Natural killer cell (primary cell): ENCODE results near the gene CFAP57. TPM values are rescaled to one million over a fixed set of nuclear protein-coding genes. Genes with fewer than 3 reads are reported as not detected.

ENCODE experiments used
- ATAC-seq, 3 donors: fragments of 150-1000 bp in 2 of 3; fragments of 200-7000 bp in 1 of 3; cut with Tn5 transposase; 1 replicate in 1 of 3; 2 replicates in 2 of 3; pipeline ENCODE4 v1.10.0; 2021; ENCODE audit warnings: mild to moderate bottlenecking in 2 of 3, moderate library complexity in 2 of 3
- DNase-seq, 2 donors: peaks; one replicate each; pipeline versions ENCODE4 v3.0.0 to v3.0.0-alpha.2; 2013 to 2021; ENCODE audit warnings: mixed read lengths in 1 of 2
- H3K27ac ChIP-seq: one replicate; pipeline ENCODE4 v1.5.1; 2013; ENCODE audit warnings: mild to moderate bottlenecking, low read length
- H3K27me3 ChIP-seq: one replicate; pipeline ENCODE4 v1.6.1; 2013; ENCODE audit warnings: low read length; ENCODE audit not compliant: control insufficient read depth, insufficient read depth
- H3K36me3 ChIP-seq: one replicate; pipeline ENCODE4 v1.6.1; 2013; ENCODE audit warnings: low read length; ENCODE audit not compliant: control insufficient read depth, insufficient read depth
- H3K4me1 ChIP-seq: one replicate; pipeline ENCODE4 v1.6.1; 2013; ENCODE audit warnings: low read length; ENCODE audit not compliant: control insufficient read depth, insufficient read depth
- H3K4me3 ChIP-seq: one replicate; pipeline ENCODE4 v1.5.1; 2013; ENCODE audit warnings: low read length
- H3K9me3 ChIP-seq: one replicate; pipeline ENCODE4 v1.6.1; 2013; ENCODE audit warnings: low read length; ENCODE audit not compliant: control insufficient read depth, insufficient read depth
- H3K27ac Mint-ChIP-seq, 2 donors: one replicate each; pipeline ENCODE4 v1.8.0; 2022; ENCODE audit warnings: mild to moderate bottlenecking in 2 of 2, mixed read lengths in 2 of 2, moderate library complexity in 1 of 2
- H3K27me3 Mint-ChIP-seq, 2 donors: one replicate each; pipeline ENCODE4 v1.8.0; 2022; ENCODE audit warnings: low read depth in 2 of 2, mixed read lengths in 2 of 2
- H3K36me3 Mint-ChIP-seq: one replicate; pipeline ENCODE4 v1.8.0; 2022; ENCODE audit warnings: mixed read lengths
- H3K4me1 Mint-ChIP-seq, 2 donors: one replicate each; pipeline ENCODE4 v1.8.0; 2022; ENCODE audit warnings: mixed read lengths in 2 of 2
- H3K4me3 Mint-ChIP-seq: one replicate; pipeline ENCODE4 v1.8.0; 2022; ENCODE audit warnings: mild to moderate bottlenecking, moderate library complexity, mixed read lengths
- H3K9me3 Mint-ChIP-seq, 2 donors: one replicate each; pipeline ENCODE4 v1.8.0; 2022; ENCODE audit warnings: mixed read lengths in 2 of 2
- CTCF ChIP-seq: fragments of 200-600 bp; IDR thresholded peaks from one replicate; pipeline ENCODE4 v1.8.0; 2022; ENCODE audit warnings: antibody characterized with exemption
- WGBS: methylation state at CpG from one replicate; pipeline ENCODE4 v1.1.7; 2013; ENCODE audit warnings: missing lambda C conversion rate; ENCODE audit not compliant: insufficient coverage; 5-methylcytosine and 5-hydroxymethylcytosine counted together
- intact Hi-C: fragments of 100-400 bp; cut with micrococcal nuclease; formaldehyde crosslinking; loops from one replicate; pipeline ENCODE4 v1.14.2; 2022
- total RNA-seq, 4 donors: library from RNA; stranded (reverse); fragments of 120-200 nt in 1 of 4; gene quantifications; one replicate each; pipeline versions ENCODE4 v1.2.3 to v1.2.4, GENCODE V29; 2013 to 2022

The CFAP57 gene
- total RNA-seq, 3 donors from 2014 or later (not counting 1 experiment from before 2014, with no cell fraction given), result 0.19 TPM; not detected in 2

- ATAC-seq (no peak), DNase-seq (no peak)
- H3K36me3 ChIP-seq, result no peaks in the 10 kb centered on the region
- Mint-ChIP-seq H3K36me3 (no peaks in the 10 kb centered on the region), H3K9me3 (no peaks in the 10 kb centered on the region), H3K27ac (no peak overlapping the region), H3K27me3 (no peaks in the 10 kb centered on the region), H3K4me1 (peaks cover 6 to 17% of the 10 kb centered on the region in 2 donors), H3K4me3 (no peak overlapping the region)
- WGBS, result 80% methylated on average over 6 of the region's 7 CpGs
- intact Hi-C loops, result no loop called here
- no peak for TF ChIP-seq CTCF
- peaks cover 9% of the 10 kb centered on the region for H3K4me1 ChIP-seq
- H3K4me3 ChIP-seq, result no peak overlapping the region
- no peaks in the 10 kb centered on the region for H3K9me3 ChIP-seq
- H3K27me3 ChIP-seq, result no peaks in the 10 kb centered on the region
- no peak overlapping the region for H3K27ac ChIP-seq
Observed at GRCh38 chr1:43302721-43303470, 130.8 kb downstream of the CFAP57 start.

DNA sequence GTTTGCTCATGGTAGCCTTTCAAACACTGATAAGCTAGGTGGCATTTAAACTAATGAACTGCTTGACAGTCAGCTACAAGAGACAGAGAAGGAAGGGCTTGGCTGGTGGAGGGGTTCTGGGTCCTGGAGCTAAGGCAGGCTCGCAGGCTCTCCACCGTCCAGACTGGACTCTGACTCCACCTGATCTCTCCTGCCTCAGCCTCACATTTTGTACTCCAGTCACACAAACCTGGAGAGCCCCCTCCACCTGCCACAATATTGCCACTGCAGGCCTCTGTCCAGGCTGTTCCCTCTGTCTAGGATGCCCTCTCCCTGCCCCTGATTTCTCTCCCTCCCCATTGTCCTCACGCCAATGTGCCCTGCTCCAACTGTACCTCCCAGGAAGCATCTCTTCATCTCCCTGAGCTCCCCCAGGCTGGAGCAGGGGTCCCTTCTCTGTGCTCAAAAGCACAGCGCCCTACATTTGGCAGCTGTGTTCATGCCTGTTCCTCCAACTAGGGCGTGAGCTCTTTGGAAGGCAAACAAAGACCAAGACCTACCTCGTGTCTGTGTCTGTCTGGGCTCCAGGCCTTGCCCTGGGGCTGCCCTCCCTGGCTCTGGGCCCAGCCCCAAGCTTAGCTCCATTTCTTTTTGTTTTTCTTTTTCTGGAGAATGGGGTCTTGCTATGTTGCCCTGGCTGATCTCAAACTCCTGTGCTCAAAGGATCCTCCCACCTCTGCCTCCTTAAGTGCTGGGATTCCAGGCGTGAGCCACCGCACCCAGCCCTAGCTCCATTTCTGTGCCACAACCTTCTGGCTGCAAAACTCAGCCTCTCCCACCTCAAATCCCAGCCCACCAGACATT, 131.6 kb downstream of the CFAP57 start:
- H3K9me3 ChIP-seq, result no peaks in the 10 kb centered on the region

More for the DNA sequence above, 131.6 kb downstream of the CFAP57 start:
- intact Hi-C loops, result no loop called here
- WGBS, result 79% methylated on average over 8 of the region's 8 CpGs
- Histone ChIP-seq H3K27ac (no peak overlapping the region), H3K27me3 (no peaks in the 10 kb centered on the region), H3K4me1 (peaks cover 9% of the 10 kb centered on the region), H3K36me3 (no peaks in the 10 kb centered on the region), H3K4me3 (no peak overlapping the region)
- Mint-ChIP-seq H3K9me3 (no peaks in the 10 kb centered on the region), H3K4me1 (peaks cover 6 to 17% of the 10 kb centered on the region in 2 donors), H3K27me3 (no peaks in the 10 kb centered on the region), H3K27ac (no peak overlapping the region), H3K36me3 (no peaks in the 10 kb centered on the region), H3K4me3 (no peak overlapping the region)
- no peak for TF ChIP-seq CTCF
- DNase-seq, result no peak
- no peak for ATAC-seq

Other genes with a start within 250 kb of the CFAP57 start
- 100 to 1,000 TPM in 1 of 3 donors, 10 to 100 TPM in 2; 94.7 to 143 (median 95.1) TPM for gene SLC2A1, start 213.5 kb upstream of the CFAP57 start, total RNA-seq
- gene EBNA1BP2, start within 50 bp of the CFAP57 start, total RNA-seq, result 10 to 100 TPM; 21.2 to 28.5 (median 23.6) TPM
- gene TMEM125, start 97.7 kb downstream of the CFAP57 start, total RNA-seq, result not detected
- not detected for gene C1orf210, start 113.3 kb downstream of the CFAP57 start, total RNA-seq
- 10 to 100 TPM in 1 of 3 donors, 1 to 10 TPM in 2; 4.5 to 10.7 (median 6.7) TPM for gene TIE1, start 128.7 kb downstream of the CFAP57 start, total RNA-seq
- 1 to 10 TPM in 1 of 3 donors, under 1 TPM in 2; 0.43 to 1.7 (median 0.48) TPM for gene MPL, start 165.5 kb downstream of the CFAP57 start, total RNA-seq
- gene CDC20, start 186.7 kb downstream of the CFAP57 start, total RNA-seq, result 1 to 10 TPM in 1 of 3 donors, under 1 TPM in 2; 0.50 to 2.4 (median 0.96) TPM
- gene ELOVL1, start 195.7 kb downstream of the CFAP57 start, total RNA-seq, result 10 to 100 TPM; 53.2 to 73.0 (median 67.5) TPM
- gene MED8, start 217.5 kb downstream of the CFAP57 start, total RNA-seq, result 10 to 100 TPM; 17.8 to 26.8 (median 22.0) TPM
- 100 to 1,000 TPM; 103 to 128 (median 123) TPM for gene SZT2, start 217.6 kb downstream of the CFAP57 start, total RNA-seq